Frontal cortex (tissue), 4 donors: Measurements from ENCODE around the gene NEU3. TPM values are rescaled to one million over a fixed set of nuclear protein-coding genes. Genes with fewer than 3 reads are reported as not detected.

Experiments
- DNase-seq, 2 donors: peaks; one replicate each; pipeline ENCODE4 v3.0.0; 2012; ENCODE audit warnings: low spot score in 2 of 2
- FAIRE-seq: peaks from 2 replicates; lab custom pipeline; 2012; peaks lifted over from hg19 to GRCh38; lab: Jason Lieb, UNC
- small RNA-seq: library from RNA; depleted of rRNA; stranded (forward); fragments of <200 nt; gene quantifications from one replicate; pipeline ENCODE3, GENCODE V24; 2014
- total RNA-seq: library from RNA; depleted of rRNA; stranded (reverse); fragments of >200 nt; gene quantifications from one replicate; pipeline ENCODE4 v1.2.3, GENCODE V29; 2014
- donor health status: control.
- donor health status: control.
- donor health status: control.

Gene NEU3
- total RNA-seq, 1 donor from 2014 or later: 15.1 TPM

DNA sequence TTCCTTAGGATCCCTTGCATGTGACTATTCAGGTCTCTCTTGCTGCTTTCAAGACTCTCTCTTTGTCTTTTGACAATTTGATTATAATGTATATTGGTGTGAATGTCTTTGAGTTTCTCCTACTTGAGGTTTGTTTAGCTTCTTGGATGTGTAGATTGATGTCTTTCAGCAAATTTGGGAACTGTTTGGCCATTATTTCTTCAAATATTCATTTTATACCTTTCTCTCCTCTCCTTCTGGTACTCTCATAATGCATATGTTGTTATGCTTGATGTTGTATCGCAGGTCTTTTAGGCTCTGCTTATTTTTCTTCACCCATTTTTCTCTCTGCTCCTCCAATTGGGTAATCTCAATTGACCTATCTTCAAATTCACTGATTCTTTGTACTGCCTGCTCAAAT lies 63.7 kb downstream of the NEU3 start:
- no peak for DNase-seq
- no peak for FAIRE-seq

DNA sequence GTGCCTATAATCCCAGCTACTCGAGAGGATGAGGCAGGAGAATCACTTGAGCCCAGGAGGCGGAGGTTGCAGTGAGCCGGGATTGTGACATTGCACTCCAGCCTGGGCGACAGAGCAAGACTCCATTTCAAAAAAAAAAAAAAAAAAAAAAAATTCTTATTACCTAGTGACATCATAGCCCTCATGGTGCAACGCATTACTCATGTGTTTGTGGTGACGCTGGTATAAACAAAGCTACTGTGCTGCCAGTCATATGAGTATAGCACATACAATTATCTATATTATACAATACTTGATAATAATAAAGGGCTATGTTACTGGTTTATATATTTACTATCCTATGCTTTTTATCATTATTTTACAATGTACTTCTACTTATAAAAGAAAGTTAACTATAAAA lies 66.8 kb downstream of the NEU3 start:
- no peak for FAIRE-seq
- no peak for DNase-seq

DNA sequence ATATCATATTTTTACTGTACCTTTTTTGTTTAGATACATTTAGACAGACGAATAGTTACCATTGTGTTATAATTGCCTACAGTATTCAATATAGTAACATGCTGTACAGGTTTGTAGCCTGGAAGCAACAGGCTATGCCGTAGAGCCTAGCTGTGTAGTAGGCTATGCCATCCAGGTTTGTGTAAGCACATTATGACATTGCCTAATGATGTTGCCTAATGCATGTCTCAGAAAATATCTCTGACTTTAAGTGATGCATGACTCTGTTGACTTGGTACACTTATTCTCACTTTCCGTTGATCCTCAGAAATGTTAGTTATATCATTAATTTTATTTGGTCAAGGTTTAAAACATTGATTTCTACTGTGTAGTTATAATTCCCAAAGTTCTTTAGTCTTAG lies 68.1 kb downstream of the NEU3 start:
- DNase-seq (no peak), FAIRE-seq (no peak)

DNA sequence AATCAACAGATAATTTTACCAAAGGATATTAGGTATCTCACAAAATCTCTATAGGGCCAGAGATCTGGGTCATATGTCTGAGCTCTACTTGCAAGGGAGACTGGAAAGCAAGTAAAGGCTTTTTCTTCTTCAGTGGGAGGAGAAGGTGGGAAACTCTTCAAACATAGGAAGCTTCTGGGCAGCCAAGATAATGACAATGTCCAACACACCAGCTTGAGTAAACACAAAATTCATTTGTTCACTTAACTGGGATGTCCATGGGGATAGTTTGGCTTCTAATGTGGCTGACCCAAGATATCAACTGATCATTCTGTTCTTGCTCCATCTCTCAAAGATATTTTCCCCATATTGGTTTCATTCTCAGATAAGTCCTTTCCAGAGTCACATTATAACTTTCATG lies 70.6 kb downstream of the NEU3 start:
- FAIRE-seq (no peak), DNase-seq (no peak)

DNA sequence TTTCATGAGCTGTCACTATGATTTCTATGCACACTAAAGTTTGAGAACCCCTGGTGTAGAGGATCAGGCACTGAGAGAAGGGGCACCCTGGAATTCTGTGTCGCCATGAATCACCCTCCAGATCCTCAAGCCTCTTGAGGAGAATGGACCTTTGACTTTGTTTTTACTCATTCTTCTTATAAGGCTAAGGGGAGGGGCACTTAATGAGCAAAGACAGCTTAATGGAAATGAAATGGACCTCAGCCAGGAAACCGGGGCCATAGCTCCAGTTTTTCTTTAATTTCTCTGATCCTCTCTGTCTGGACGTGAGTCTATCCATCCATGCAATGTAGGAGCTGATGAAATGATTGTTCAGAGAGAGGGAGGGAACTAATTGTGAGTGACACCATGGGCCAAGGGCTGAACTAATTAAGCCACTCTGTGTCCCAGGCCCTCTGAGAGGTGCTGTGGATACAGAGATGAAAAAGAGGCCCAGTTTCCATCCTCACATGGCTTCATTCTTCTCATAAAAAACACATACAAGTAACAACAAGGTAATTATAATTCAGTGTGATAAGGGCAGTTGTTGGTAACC lies 75.1 kb downstream of the NEU3 start:
- FAIRE-seq (no peak), DNase-seq (no peak)

DNA sequence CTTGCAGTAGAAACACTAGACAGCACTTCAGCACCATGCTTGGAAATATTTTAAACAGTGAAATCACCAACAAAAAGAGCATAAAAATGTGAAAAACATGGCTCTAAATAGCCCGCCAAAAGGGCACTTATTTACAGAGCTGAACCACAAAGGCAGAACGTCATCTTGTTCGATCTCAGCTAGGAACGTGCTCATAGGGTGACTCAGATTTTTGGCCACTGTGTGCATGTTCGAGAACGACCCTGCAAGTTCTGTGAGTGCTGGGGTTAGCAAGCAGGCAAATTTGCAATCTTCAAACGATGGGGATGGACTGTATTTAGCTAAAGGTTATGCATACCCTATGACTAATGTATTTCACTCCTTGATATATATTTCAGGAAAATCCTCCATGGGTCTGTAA lies 77.3 kb downstream of the NEU3 start:
- no peak for DNase-seq
- no peak for FAIRE-seq

Small RNAs within 50 kb of the gene (small RNA-seq; reads per million reads assigned to genes)
- not detected for gene RNU6-216P

Other genes starting within 250 kb of the NEU3 start
- 29.8 TPM for gene RNF169, start 240.1 kb upstream of the NEU3 start, total RNA-seq
- 4.9 TPM for gene XRRA1, start 39.8 kb upstream of the NEU3 start, total RNA-seq
- gene SPCS2, start 39.7 kb upstream of the NEU3 start, total RNA-seq: 15.9 TPM
- not detected for gene OR2AT4, start 107.9 kb downstream of the NEU3 start, total RNA-seq
- 5.7 TPM for gene SLCO2B1, start 162.2 kb downstream of the NEU3 start, total RNA-seq